HL-60 (cell line): ENCODE measurements around the gene EOGT.

ENCODE experiments used
- DNase-seq, 2 experiments: peaks; one replicate each; pipeline ENCODE4 v3.0.0-alpha.2; 2010 to 2020; ENCODE audit warnings: low read depth in 1 of 2, low spot score in 1 of 2
- H3K27ac ChIP-seq: fragments of 250-450 bp; sonication (Bioruptor Pico); replicated peaks from 2 replicates; pipeline ENCODE4 v1.5.1; 2020; ENCODE audit warnings: mild to moderate bottlenecking, moderate library complexity
- H3K27me3 ChIP-seq: fragments of 250-450 bp; sonication (Bioruptor Pico); 2 replicates; pipeline ENCODE4 v1.5.1; 2021; ENCODE audit warnings: mild to moderate bottlenecking, moderate library complexity; ENCODE audit not compliant: insufficient read depth, poor library complexity, severe bottlenecking
- H3K4me3 ChIP-seq: replicated peaks from 2 replicates; pipeline ENCODE4 v1.5.1; 2011; ENCODE audit warnings: mild to moderate bottlenecking, control low read depth, low read length; ENCODE audit not compliant: insufficient read depth
- CTCF ChIP-seq: IDR thresholded peaks from one replicate; pipeline ENCODE4 v1.5.1; 2011; ENCODE audit warnings: low read length, control low read depth, inconsistent platforms; ENCODE audit not compliant: insufficient read depth
- GABPA ChIP-seq: IDR thresholded peaks from 2 replicates; pipeline ENCODE4 v1.6.1; 2012; ENCODE audit warnings: low read depth
- POLR2AphosphoS5 ChIP-seq: IDR thresholded peaks from 2 replicates; pipeline ENCODE4 v1.6.1; 2012; ENCODE audit warnings: low read depth
- REST ChIP-seq: IDR thresholded peaks from 2 replicates; pipeline ENCODE4 v1.6.1; 2012; ENCODE audit warnings: low read depth; ENCODE audit not compliant: insufficient replicate concordance
- SPI1 ChIP-seq: IDR thresholded peaks from 2 replicates; pipeline ENCODE4 v1.6.1; 2012; ENCODE audit warnings: low read depth, mild to moderate bottlenecking, borderline replicate concordance
- long read RNA-seq: library from polyadenylated mRNA; unstranded; transcript quantifications from one replicate; pipeline ENCODE4 v2.0.0, GENCODE V29; 2020

EOGT gene
- long read RNA-seq, full-length matches to known transcripts: 1 of 4 reads
- long read RNA-seq, partial matches to known transcripts: 1 of 4 reads
- long read RNA-seq, other reads (novel, unspliced or antisense): 2 of 4 reads

- Histone ChIP-seq H3K27me3 (no peaks in the 10 kb centered on the region), H3K27ac (peak within 1 kb of the TSS; percentile 58), H3K4me3 (peak within 1 kb of the TSS; percentile 73)
- TF ChIP-seq GABPA: peak; percentile 24; the same call in 1 of the 2 replicates
- TF ChIP-seq REST: peak; percentile 29
- TF ChIP-seq CTCF: peak; percentile 63
- no peak for TF ChIP-seq SPI1
- TF ChIP-seq POLR2AphosphoS5: peak; percentile 56; the same call in 1 of the 2 replicates
- DNase-seq: peak; percentile 27 to 79
Observed at GRCh38 chr3:69013253-69014021, at the start of gene EOGT. TSS of gene EOGT (minus strand) at chr3:69013684. CDS start at chr3:69009846, 3,838 bp downstream.

- no peak overlapping the region for H3K4me3 ChIP-seq
- DNase-seq: no peak
- TF ChIP-seq CTCF (no peak), GABPA (no peak), POLR2AphosphoS5 (no peak), REST (no peak), SPI1 (no peak)
- H3K27me3 ChIP-seq: no peaks in the 10 kb centered on the region
- H3K27ac ChIP-seq: no peak overlapping the region
Observed at GRCh38 chr3:69059688-69060087, 46.2 kb upstream of the EOGT start.

- TF ChIP-seq GABPA (no peak), REST (no peak), POLR2AphosphoS5 (no peak), SPI1 (no peak), CTCF (no peak)
- no peak overlapping the region for H3K4me3 ChIP-seq
- DNase-seq: no peak
- H3K27ac ChIP-seq: peak overlapping the region; percentile 66
- no peaks in the 10 kb centered on the region for H3K27me3 ChIP-seq
Observed at GRCh38 chr3:69058947-69059224, 45.4 kb upstream of the EOGT start.
